HPDE6-E6E7 (cell line): Measurements from ENCODE around the gene ZNF536.

Experiments
- DNase-seq: peaks from one replicate; pipeline ENCODE4 v3.0.0; 2011; ENCODE audit warnings: missing footprints; ENCODE audit errors: extremely low spot score

ZNF536 gene

DNA sequence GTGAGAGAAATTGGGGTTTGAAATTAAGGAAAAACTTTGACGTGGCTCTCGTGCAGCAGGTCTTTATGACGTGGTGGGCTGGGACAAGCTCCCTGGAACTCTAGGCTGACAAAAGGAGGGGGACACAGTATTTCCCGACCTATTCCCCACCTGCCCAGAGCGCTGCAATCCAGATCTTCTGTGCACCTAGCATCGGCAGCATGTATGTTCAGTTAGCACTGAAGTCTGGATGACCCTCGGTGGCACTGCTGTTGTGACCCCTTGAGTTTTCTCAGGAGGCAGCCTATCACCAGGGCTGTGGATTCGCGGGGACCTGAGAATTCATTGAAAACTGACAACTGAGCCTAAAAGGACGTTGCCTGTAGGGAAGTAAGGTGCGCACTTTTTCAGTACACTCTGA is 9.1 kb upstream of the ZNF536 start:
- no peak for DNase-seq

DNA sequence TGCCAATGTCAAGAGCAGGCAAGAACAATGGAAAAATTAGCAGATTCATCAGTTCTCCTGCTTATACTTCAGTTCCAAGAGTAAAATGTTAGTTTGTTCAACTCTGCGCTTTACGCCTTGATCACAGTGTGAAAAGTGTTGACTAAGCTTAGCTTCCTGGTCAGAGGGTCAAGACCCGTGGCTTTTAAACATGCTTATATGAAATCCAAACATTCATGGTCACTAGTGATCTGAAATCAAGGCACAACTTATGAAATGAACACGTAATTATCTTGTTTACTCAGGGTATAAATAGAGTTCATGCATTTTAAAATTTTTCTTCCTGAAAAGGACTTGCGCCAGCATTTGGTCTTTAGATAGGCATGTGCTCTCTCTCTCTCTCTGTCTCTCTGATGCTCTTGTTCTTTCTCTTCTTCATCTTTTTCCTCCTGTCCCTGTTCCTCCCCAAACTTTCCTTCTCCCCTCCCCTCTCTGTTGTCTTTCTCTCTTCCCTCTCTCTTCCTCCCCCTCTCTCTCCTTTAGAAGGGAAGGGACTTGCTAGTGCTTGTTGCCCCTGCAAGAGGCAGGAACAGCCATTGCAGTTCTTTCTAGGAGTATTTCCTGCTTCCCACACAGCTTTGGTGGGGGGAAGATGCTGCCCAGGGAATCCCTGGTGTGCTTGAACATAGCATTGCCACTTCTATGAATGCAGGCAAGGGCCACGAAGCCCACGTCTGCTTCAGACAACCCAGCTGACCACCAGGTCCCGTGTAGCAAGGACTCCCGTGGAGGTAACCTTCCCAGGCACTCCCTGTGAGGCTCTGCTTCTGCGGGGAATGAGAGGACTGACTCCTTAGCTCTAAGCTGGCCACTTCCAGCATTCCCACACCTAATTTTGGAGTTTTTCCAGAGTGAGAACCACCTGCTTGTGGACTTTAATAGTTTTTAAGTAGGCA is 7.1 kb upstream of the ZNF536 start:
- DNase-seq: no peak

DNA sequence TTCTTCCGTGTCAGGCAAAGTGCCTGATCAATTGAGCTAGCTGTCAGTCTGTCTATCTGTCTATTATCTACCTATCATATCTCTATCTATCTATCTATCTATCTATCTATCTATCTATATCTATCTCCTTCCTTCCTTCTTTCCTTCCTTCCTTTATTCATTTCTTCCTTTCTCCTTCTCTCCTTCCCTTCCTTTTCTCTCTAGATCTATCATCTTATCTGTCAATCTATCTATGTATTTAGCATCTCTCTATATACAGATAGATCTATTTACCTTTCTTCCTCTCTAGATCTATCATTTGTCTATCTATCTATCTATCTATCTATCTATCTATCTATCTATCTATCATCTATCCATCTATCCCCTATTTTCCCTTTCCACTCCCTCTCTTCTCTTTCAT is 5.9 kb upstream of the ZNF536 start:
- DNase-seq: no peak

GRCh38 chr19:30367006-30367405 is 5.2 kb upstream of the ZNF536 start:
- no peak for DNase-seq

DNA sequence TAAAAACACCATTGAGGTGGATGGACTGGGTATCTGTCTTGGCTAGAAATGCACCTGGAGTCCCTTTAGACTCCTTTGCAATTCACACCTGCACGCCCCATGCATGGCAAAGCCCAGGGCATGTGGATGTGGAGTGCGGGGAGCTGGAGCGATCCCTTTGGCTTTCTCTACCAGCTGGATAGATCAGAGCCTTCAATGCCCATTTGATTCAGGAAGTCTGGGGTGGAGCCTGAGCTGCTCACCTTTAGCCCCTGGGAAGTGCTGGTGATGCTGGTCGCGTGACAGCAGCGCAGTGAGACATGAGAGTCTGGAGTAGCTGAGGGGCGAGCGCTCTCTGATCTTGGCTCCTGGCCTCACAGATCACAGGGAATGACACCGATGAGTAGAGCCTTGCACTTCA is 4.8 kb upstream of the ZNF536 start:
- no peak for DNase-seq

DNA sequence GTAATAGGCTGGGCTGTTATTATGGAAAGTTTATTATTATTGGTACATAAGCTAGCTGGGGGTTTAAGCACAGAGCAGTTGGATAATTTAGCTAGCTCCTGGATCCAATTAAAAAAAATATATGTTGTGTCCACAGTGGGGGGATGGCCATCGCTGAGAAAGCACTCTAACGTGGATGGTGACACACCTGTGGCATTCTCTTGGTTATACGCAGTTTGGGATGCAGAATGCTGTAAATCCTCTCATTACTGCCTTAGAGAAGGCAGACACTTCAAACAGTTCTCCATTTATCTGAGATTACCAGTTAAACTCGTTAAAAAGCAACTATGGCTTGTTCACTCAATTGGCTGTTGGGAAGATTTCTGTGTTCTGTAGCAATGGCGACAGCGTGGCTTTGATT is 2.4 kb upstream of the ZNF536 start:
- no peak for DNase-seq

GRCh38 chr19:30371161-30371836 is 885 bp upstream of the ZNF536 start:
- DNase-seq: no peak

- no peak for DNase-seq
Measured at GRCh38 chr19:30373593-30373992, 1.4 kb downstream of the ZNF536 start.

GRCh38 chr19:30374539-30374864 is 2.3 kb downstream of the ZNF536 start:
- no peak for DNase-seq

DNA sequence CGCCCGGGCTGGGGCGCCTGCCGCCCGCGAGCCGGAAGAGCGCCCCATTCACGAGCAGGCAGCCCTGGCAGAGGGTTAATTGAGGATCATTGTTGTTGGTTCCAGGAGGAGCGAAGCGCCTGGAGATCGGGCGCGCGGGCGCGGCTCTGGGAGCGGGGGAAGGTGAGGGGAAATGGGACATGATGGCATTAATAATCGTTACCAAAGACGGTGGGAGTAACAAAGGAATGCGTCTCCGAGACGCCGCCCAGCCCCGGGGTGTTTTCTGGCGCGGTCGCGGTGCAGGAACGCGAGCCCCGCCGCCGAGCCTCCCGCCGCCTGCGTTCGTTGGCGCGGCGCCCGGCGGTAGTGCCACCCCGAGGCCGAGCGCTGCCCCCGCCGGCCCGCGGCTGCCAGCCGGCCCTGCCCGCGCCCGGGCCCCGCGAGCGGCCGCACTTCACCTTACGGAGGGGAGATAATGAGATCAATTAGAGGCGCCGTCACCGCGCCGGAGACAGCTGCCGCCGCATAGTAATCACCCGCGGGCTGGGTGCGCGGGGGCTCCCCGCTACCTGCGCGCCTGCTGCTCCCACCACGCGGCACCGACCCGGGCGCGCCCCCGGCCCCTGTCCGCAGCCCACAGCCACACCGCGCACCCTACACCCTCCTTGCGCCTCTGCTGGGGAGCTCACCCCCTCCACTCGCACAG is 2.8 kb downstream of the ZNF536 start:
- no peak for DNase-seq

DNA sequence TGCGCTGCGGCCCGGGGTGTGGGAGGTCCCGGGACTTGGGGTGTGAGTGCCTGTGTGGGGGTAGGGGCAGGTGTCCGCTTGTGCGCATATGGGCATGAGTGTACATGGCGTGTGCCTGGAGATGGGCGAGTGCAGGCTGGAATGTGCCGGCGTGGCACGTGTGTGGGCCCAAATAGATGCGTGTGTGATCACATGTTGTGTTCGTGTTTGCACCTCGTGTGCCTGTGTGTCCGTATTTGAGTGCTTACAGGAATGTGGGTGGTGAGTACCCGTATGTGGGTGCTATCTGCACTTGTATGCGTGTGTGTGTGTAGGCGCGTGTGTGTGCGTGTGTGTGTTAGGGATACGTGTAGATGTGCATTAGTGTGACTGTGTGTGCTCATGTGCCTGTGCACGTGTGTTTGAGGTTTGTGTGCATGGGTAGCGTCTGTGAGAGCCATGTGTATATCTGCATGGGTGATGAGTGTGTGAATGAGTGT is 3.4 kb downstream of the ZNF536 start:
- no peak for DNase-seq

- no peak for DNase-seq
Measured at GRCh38 chr19:30376272-30376671, 4.1 kb downstream of the ZNF536 start.

GRCh38 chr19:30376826-30377425 is 4.7 kb downstream of the ZNF536 start:
- no peak for DNase-seq

DNA sequence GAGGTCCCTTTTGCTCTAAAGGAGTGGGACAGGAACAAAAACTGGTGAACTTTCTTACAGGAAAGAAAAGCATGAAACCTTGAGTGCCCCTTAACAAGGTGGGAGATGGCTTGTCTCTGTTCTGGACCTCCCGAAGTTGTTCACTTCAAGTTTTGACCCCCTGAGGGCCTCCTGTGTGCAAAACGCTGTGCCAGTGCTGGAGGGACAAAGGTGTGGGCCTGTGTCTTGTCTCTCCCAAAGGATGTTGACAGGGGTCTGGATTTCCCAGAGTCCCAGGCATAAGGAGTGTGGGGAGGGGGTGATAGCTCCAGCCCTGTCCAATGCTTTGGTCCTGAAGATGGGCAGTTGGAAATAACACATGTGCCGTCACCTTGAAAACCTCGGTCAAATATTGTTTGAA is 6.5 kb downstream of the ZNF536 start:
- no peak for DNase-seq

DNA sequence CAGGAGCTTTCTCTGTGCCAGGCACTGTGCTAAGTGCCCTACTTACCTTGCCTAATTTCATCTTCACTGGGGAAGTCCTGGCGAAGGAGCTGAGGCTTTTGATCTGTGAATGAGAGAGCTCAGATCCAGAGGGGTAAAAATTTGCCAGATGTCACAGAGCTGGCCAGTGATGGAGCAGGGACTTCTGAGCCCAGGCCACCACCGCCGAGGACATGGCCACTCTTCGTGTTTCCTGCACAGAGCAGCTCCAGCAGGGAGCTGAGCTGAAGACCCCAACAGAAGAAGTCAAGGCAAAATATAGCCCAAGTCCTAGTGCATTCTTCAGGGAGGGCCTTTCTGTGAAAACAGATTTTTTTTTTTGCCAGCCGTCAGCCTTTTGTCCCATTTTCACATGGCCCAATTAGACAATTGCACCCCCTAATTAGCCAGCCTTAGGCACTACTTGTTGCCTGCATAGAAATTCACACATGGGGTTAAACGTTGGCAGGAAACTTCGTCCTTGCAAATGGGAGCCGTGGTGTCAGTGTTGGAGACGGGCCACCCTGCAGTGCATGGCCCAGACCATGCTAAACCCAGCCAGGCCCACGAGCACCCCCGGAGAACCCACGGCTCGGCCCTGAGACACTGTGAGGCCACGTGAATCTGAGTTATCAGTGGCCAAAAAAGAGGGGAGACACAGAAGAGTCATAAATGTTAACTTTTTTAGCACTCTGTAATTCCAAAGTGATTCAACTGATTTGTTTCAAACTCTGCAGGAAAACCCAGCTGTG is 7.8 kb downstream of the ZNF536 start:
- DNase-seq: no peak

GRCh38 chr19:30381366-30381765 is 9.2 kb downstream of the ZNF536 start:
- no peak for DNase-seq

GRCh38 chr19:30385174-30385573 is 13.0 kb downstream of the ZNF536 start:
- no peak for DNase-seq

- DNase-seq: no peak
Measured at GRCh38 chr19:30385666-30386065, 13.5 kb downstream of the ZNF536 start.

DNA sequence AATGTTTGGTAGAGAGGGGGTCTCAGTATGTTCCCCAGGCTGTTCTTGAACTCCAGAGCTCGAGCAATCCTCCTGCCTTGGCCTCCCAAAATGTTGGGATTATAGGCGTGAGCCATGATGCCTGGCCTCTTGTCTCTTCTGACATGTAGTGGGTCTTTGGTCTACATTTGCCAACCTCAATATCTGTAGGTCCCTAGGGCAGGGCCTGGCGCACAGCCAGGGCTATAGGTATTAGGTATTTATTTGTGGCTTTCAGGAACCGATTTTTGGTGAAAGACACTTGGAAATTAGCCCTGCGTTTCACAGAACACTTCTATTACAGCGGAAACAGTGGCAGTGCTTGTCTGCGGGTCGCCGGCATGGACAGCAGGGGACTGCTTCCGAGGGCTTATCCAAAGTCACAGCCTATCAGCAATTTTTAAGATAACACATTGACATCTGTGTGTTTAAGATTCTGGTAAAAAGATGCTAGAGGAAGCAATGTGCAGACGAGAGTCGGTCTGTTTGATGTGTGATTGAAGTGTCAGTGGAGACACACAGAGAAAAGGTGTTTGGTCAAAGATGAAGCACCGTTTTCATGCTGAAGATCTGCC is 14.5 kb downstream of the ZNF536 start:
- DNase-seq: no peak

DNA sequence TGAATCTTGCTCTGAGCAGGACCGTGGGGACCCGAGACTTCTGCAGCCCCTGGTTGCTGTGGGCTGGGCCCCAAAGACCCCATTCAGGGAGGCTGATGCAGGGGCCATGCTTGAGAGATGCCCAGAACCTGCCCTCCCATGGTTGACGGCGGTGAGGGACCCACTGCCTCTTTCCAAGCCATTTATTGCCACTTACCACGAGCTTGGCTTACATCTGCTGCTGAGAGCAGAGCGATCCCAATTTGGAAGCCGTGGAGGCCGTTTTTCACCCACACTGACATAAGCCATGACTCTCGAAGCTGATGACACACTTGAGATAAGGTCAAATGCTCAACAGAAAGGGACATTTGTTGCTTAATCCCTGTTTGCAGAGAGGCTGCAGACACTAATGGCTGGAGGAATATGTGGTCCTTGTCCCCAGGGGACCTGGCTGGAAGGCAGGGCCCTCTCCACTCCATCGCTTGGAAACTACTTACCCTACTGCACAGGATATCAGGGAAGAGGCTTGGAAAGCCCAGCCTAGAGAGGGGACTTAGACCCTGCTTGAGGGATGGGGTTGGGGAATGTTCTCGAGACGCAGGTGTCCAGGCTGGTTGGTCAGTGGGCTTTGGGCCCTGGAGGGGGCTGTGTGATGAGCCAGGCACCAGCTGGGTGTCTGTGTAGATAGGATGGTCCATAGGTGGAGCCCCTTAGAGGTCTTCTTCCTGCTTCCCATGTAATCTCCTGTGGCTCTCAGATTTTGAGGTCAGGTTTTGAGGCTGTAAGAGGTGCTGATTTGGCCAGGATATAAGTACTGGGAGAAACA is 15.3 kb downstream of the ZNF536 start:
- DNase-seq: no peak
